ENCODE results near the gene RNF183.
"Not testable (repeated sequence)": the region's sequence is repeated elsewhere in the genome, so short reads cannot be mapped to it uniquely, and the experiment has no call there.

The RNF183 gene

GRCh38 chr9:113315231-113315630 lies 12.1 kb upstream of the RNF183 start:
- no peak for DNase-seq

GRCh38 chr9:113313261-113313660 lies 10.1 kb upstream of the RNF183 start:
- DNase-seq, result no peak

- DNase-seq, result peak; percentile 42
Measured at GRCh38 chr9:113311961-113312360, 8.8 kb upstream of the RNF183 start.

GRCh38 chr9:113310538-113310937 lies 7.4 kb upstream of the RNF183 start:
- no peak for DNase-seq

GRCh38 chr9:113309204-113309813 lies 6.1 kb upstream of the RNF183 start:
- peak; percentile 37 for DNase-seq

GRCh38 chr9:113307396-113307975 lies 4.3 kb upstream of the RNF183 start:
- no peak for DNase-seq

- no peak for DNase-seq
Measured at GRCh38 chr9:113306566-113306965, 3.4 kb upstream of the RNF183 start.

GRCh38 chr9:113301548-113301947 lies 1.6 kb downstream of the RNF183 start:
- DNase-seq, result peak; percentile 15

- DNase-seq, result peak; percentile 35
Measured at GRCh38 chr9:113299800-113300292, 3.3 kb downstream of the RNF183 start.

GRCh38 chr9:113298924-113299770 lies 4.0 kb downstream of the RNF183 start:
- no peak for DNase-seq

GRCh38 chr9:113298311-113298710 lies 4.9 kb downstream of the RNF183 start:
- DNase-seq, result no peak

GRCh38 chr9:113296796-113297558 lies 6.2 kb downstream of the RNF183 start:
- DNase-seq, result no peak

- DNase-seq, result not testable (repeated sequence)
Measured at GRCh38 chr9:113296247-113296646, 6.9 kb downstream of the RNF183 start.

- DNase-seq, result peak; percentile 63
Measured at GRCh38 chr9:113293285-113293878, 9.8 kb downstream of the RNF183 start.

- no peak for DNase-seq
Measured at GRCh38 chr9:113290052-113290607, 13.0 kb downstream of the RNF183 start.

GRCh38 chr9:113289091-113289490 lies 14.1 kb downstream of the RNF183 start:
- no peak for DNase-seq

- no peak for DNase-seq
Measured at GRCh38 chr9:113281356-113281755, 21.8 kb downstream of the RNF183 start.

GRCh38 chr9:113278840-113279239 lies 24.3 kb downstream of the RNF183 start:
- no peak for DNase-seq

- DNase-seq, result peak; percentile 99
Measured at GRCh38 chr9:113275157-113276131, 27.7 kb downstream of the RNF183 start, which contains the start of the genes CDC26 and PRPF4. Gene CDC26 (minus strand): TSS chr9:113275572. CDS start chr9:113272507, 3,065 bp downstream. Gene PRPF4 (plus strand): TSS chr9:113275658. CDS start chr9:113275744, 86 bp downstream.

- DNase-seq, result peak; percentile 61
Measured at GRCh38 chr9:113274474-113275156, 28.6 kb downstream of the RNF183 start.

Measured in fibroblast of skin of right biceps (primary cell).